A204.1 (cell line): ENCODE measurements around the gene SCART1.
"Not testable (repeated sequence)": the region's sequence is repeated elsewhere in the genome, so short reads cannot be mapped to it uniquely, and the experiment has no call there.

Experiments used
- FAIRE-seq: peaks from 2 replicates; lab custom pipeline; 2012; peaks lifted over from hg19 to GRCh38; lab: Jason Lieb, UNC

Gene SCART1

GRCh38 chr10:133453516-133454203, at the start of gene SCART1:
Gene SCART1, plus strand, starts transcription at chr10:133453945. Its CDS starts 53 bp downstream, at chr10:133453998.
- FAIRE-seq, result no peak

GRCh38 chr10:133405272-133405671, 48.5 kb upstream of the SCART1 start:
- FAIRE-seq, result no peak

GRCh38 chr10:133405844-133406527, 47.8 kb upstream of the SCART1 start:
- no peak for FAIRE-seq

- FAIRE-seq, result no peak
Observed at GRCh38 chr10:133411523-133412380, 42.0 kb upstream of the SCART1 start.

GRCh38 chr10:133412381-133412711, 41.4 kb upstream of the SCART1 start:
- no peak for FAIRE-seq

GRCh38 chr10:133414401-133414800, 39.3 kb upstream of the SCART1 start:
- not testable (repeated sequence) for FAIRE-seq

GRCh38 chr10:133415752-133416151, 38.0 kb upstream of the SCART1 start:
- no peak for FAIRE-seq

- no peak for FAIRE-seq
Observed at GRCh38 chr10:133418289-133418993, 35.3 kb upstream of the SCART1 start.

GRCh38 chr10:133419211-133419950, 34.4 kb upstream of the SCART1 start:
- FAIRE-seq, result no peak

- FAIRE-seq, result no peak
Observed at GRCh38 chr10:133420028-133420427, 33.7 kb upstream of the SCART1 start.

- FAIRE-seq, result no peak
Observed at GRCh38 chr10:133420579-133420978, 33.2 kb upstream of the SCART1 start.

GRCh38 chr10:133421336-133422222, 32.2 kb upstream of the SCART1 start:
- no peak for FAIRE-seq

- FAIRE-seq, result no peak
Observed at GRCh38 chr10:133422223-133422806, 31.4 kb upstream of the SCART1 start.

- FAIRE-seq, result no peak
Observed at GRCh38 chr10:133422807-133423771, 30.7 kb upstream of the SCART1 start.

- FAIRE-seq, result not testable (repeated sequence)
Observed at GRCh38 chr10:133424102-133424501, 29.6 kb upstream of the SCART1 start.

GRCh38 chr10:133424601-133425000, 29.1 kb upstream of the SCART1 start, which contains the start of gene SPRN:
Gene SPRN, minus strand, starts transcription at chr10:133424625. Its CDS starts 944 bp downstream, at chr10:133423681.
- not testable (repeated sequence) for FAIRE-seq

GRCh38 chr10:133429571-133429970, 24.2 kb upstream of the SCART1 start:
- not testable (repeated sequence) for FAIRE-seq

- FAIRE-seq, result not testable (repeated sequence)
Observed at GRCh38 chr10:133431888-133432613, 21.7 kb upstream of the SCART1 start.
